PC-3 (cell line): ENCODE results near the gene BFSP2.

Experiments used
- CTCF ChIP-seq: fragments of 300-600 bp; sonication (generic); conservative IDR thresholded peaks from 2 replicates; pipeline ENCODE4 v1.5.1; 2017; ENCODE audit warnings: antibody characterized with exemption, low read depth, mild to moderate bottlenecking, low read length
- EZH2phosphoT487 ChIP-seq: fragments of 300-600 bp; sonication (generic); IDR thresholded peaks from 2 replicates; pipeline ENCODE4 v1.6.1; 2018; ENCODE audit warnings: mild to moderate bottlenecking, antibody characterized with exemption, low read length, borderline replicate concordance

DNA sequence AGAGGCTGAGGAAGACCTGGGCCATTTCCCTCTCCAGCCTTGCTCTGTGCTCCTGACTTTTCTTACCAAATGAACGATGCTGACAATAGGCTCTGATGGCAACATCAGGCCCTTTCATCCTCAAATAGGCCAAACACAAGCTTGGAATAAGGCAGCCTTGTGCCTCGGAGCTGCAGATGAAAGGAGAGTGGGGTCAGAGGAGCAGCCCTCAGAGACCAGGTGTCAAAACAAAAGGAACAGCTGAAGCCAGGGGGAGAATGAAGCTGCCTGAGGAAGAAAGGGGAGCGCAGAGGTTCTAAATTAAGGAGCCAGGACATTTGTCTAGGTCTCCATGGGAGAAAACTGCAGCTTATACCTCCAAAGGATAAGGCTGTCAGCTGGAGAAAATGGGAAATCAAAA, 5.1 kb downstream of the BFSP2 start:
- no peak for TF ChIP-seq CTCF
- TF ChIP-seq EZH2phosphoT487, result no peak
